ENCODE results near the gene NTHL1.

DNA sequence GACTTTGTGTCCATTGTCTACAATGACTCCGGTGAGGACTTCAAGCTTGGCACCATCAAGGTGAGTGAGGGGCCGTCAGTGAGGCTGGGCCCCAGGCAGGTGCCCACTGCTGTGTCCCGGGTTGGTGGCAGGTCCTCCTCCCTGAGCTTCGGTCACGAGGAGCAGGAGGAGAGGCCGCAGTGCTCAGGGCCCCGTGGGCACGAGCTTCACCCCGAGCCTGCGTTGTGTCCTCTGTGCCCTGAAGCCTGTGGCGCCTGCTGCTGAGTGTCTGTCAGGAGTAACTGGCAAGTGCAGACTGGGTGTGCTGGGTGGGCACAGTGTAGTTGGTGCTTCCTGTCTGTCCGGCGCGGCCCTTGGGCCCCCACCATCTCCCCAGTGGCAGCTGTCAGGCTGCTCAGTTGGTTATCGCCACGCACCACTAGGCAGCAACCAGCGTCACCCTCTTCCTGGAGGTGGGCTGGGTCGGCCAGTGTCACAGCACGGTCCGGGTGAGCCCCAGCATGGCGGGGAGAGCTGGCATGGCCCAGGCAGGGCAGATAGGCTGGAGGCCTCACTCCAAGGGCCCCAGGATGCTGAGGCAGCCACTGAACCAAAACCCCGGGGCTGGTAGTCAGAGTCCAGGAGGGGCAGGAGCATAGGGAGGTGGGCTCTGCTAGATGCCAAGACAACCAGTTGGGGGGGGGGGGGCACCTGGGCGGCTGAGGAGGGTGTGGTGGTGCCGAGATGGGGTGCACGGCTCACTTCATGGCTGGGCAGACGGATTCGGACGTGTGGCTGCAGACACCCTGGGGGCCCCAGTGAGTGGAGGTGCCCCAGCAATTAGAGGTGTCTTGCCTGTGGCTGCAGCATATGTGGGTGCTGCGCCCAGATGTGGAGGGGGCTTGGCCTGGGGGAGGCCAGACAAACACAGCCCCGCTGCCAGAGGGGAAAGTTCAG lies 39.4 kb upstream of the NTHL1 start:
- TF ChIP-seq CTCF (IDR thresholded peaks at IDR 0.05) (no peak), POLR2A (IDR thresholded peaks at IDR 0.05) (no peak)

All from testis (tissue), 2 donors.